ENCODE data around the gene AOPEP. TPM values are rescaled to one million over a fixed set of nuclear protein-coding genes. Genes with fewer than 3 reads are reported as not detected.
A peak's percentile ranks its signal among the peaks of the same experiment; 100 is the strongest.

The AOPEP gene
- total RNA-seq, 4 donors from 2014 or later = 80.7 to 428 (median 126) TPM

- no peak overlapping the region for H3K4me3 ChIP-seq
- intact Hi-C loops (cut with DNase I; ENCODE audit: low total_unique reads) = no loop called here
- H3K27me3 ChIP-seq = no peaks in the 10 kb centered on the region
- no peaks in the 10 kb centered on the region for H3K36me3 ChIP-seq
- DNase-seq = no peak
- peak overlapping the region in 1 of 2 donors; percentile 13 for H3K27ac ChIP-seq
- no peak for TF ChIP-seq POLR2A (IDR thresholded peaks at IDR 0.05)
- no peak for TF ChIP-seq CTCF (IDR thresholded peaks at IDR 0.05)
- H3K4me1 ChIP-seq = peaks cover 9 to 17% of the 10 kb centered on the region in 2 donors
- no peaks in the 10 kb centered on the region for H3K9me3 ChIP-seq
Measured at GRCh38 chr9:95081998-95082397, 355.5 kb downstream of the AOPEP start.

- no peak for TF ChIP-seq CTCF (IDR thresholded peaks at IDR 0.05)
- TF ChIP-seq POLR2A (IDR thresholded peaks at IDR 0.05) = no peak
- H3K9me3 ChIP-seq = no peaks in the 10 kb centered on the region
- no peaks in the 10 kb centered on the region for H3K27me3 ChIP-seq
- peaks cover 4 to 13% of the 10 kb centered on the region in 2 donors for H3K4me1 ChIP-seq
- no peak for DNase-seq
- H3K4me3 ChIP-seq = no peak overlapping the region
- H3K27ac ChIP-seq = peak overlapping the region; percentile 9 to 34
- intact Hi-C loops (cut with DNase I; ENCODE audit: low total_unique reads) = no loop called here
- no peaks in the 10 kb centered on the region for H3K36me3 ChIP-seq
Measured at GRCh38 chr9:95082401-95083084, 356.0 kb downstream of the AOPEP start.

GRCh38 chr9:95083086-95083768 lies 356.7 kb downstream of the AOPEP start:
- TF ChIP-seq POLR2A (IDR thresholded peaks at IDR 0.05) (no peak), CTCF (IDR thresholded peaks at IDR 0.05) (no peak)
- Histone ChIP-seq H3K9me3 (no peaks in the 10 kb centered on the region), H3K36me3 (no peaks in the 10 kb centered on the region), H3K27me3 (no peaks in the 10 kb centered on the region), H3K27ac (peak overlapping the region in 1 of 2 donors; percentile 34), H3K4me1 (peaks cover 0 to 11% of the 10 kb centered on the region in 2 donors), H3K4me3 (no peak overlapping the region)
- DNase-seq = no peak
- intact Hi-C loops (cut with DNase I; ENCODE audit: low total_unique reads) = no loop called here

- no peak for TF ChIP-seq POLR2A (IDR thresholded peaks at IDR 0.05)
- no peak for TF ChIP-seq CTCF (IDR thresholded peaks at IDR 0.05)
- DNase-seq = no peak
- Histone ChIP-seq H3K27me3 (no peaks in the 10 kb centered on the region), H3K27ac (peak overlapping the region in 1 of 2 donors; percentile 17), H3K36me3 (no peaks in the 10 kb centered on the region), H3K4me3 (no peak overlapping the region), H3K4me1 (peaks cover 0 to 13% of the 10 kb centered on the region in 2 donors), H3K9me3 (no peaks in the 10 kb centered on the region)
- intact Hi-C loops (cut with DNase I; ENCODE audit: low total_unique reads) = no loop called here
Measured at GRCh38 chr9:95084254-95084934, 357.9 kb downstream of the AOPEP start.

Data from uterus (tissue), 4 donors.